Measurements from ENCODE around the gene KLK7. TPM values are rescaled to one million over a fixed set of nuclear protein-coding genes. Genes with fewer than 3 reads are reported as not detected.

Gene KLK7
- total RNA-seq: not detected

DNA sequence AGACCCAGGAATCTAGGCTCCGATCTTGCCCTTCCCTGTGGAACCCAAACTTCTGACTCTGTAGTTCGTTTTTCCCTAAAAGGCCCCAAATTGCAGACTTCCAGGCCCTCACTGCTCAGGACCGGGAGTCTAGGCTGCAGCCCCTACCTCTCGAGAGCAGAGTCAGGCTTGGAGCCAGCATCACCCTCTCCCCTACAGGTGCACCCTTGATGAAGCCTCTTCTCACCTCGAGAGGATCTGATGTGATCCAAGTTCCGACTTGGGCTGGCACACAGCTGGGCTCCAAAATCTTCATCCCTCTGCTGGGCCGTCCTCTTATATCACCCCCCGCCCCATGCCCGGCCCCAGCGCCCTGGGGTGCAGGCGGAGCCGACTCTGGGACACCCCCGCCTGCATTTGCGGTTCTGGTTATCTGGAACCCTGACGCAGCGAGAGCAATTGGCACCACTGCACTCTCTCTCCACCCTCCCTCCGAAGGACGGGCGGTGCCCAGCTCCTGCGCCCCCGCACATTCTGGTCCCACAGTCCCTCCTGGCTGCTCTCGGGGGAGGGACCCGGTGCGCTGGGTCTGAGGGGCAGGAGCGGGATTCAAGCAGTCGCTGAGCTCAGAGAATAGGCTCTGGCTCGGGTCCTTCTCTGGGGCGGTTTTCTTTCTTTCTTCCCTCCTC, at the start of gene KLK7:
TSS of gene KLK7 (minus strand) at position 293 of the 668 bp plus-strand sequence. CDS start 1,518 bp downstream, outside the sequence.
- H3K27me3 Mint-ChIP-seq (ENCODE audit: low read depth): peaks cover 40% of the 10 kb centered on the region
- CTCF ChIA-PET: interaction anchor here (0.5 kb wide), 1 partner anchor 265 kb away, joined by 3 read pairs; no protein-coding TSS in a partner anchor
- H3K36me3 Mint-ChIP-seq (ENCODE audit: low read depth): no peaks in the 10 kb centered on the region
- no peaks in the 10 kb centered on the region for H3K4me1 Mint-ChIP-seq (ENCODE audit: low read depth)
- DNase-seq: no peak
- no peak within 1 kb of the TSS for H3K27ac Mint-ChIP-seq
- H3K9me3 Mint-ChIP-seq: no peaks in the 10 kb centered on the region
- intact Hi-C loops (cut with micrococcal nuclease): no loop called here
- H3K4me3 Mint-ChIP-seq: no peak within 1 kb of the TSS

DNA sequence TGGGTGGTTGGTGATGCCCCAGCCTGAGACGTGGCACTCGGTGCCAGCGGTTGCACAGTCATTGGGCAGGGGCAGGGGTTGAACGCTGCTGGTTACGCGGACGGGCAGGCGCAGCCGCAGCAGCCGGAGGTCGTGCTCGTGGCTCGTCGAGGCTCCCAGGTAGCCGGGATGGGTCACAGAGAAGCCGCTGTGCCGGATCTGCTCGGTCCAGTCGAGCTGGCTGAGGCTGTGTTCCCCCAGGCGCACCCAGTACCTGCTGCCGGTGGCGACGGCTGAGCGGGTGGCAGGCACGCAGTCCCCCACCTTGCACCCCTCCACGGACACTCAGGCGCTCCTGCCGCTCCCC, 48.1 kb upstream of the KLK7 start:
- CTCF ChIA-PET: no interaction called here
- Mint-ChIP-seq H3K27me3 (ENCODE audit: low read depth) (peaks cover 23% of the 10 kb centered on the region), H3K9me3 (no peaks in the 10 kb centered on the region), H3K36me3 (ENCODE audit: low read depth) (no peaks in the 10 kb centered on the region), H3K4me3 (no peak overlapping the region), H3K4me1 (ENCODE audit: low read depth) (no peaks in the 10 kb centered on the region), H3K27ac (no peak overlapping the region)
- no peak for DNase-seq
- intact Hi-C loops (cut with micrococcal nuclease): no loop called here

DNA sequence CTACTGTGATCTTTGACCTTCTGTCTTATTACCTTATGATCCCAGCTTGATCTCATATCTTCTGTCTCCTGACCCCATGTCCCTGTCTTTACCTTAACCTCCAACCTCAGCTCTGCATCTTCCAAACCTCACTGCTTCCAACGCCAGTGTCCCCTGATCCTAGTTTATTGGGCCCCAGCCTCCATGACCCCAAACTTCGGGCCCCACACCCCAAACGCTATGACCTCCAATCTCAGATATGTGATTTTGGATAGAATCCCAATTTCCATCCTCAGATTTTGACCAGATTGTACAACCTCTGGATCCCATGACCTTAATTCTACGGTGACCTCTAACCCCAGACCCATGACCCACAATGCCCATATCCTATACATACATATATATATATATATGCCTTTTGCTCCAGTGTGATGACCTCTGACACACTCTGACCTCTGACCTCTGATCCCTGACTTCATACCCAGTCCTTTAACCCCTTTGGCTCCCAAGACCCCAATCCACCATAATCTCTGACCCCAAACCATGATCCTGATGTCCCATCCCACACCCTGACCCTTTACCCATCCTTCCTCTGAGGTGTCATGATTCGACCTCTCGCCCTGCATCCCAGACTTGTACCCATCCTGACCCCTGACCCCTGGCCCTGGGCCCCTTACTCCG, 47.6 kb upstream of the KLK7 start:
- CTCF ChIA-PET: no interaction called here
- no peaks in the 10 kb centered on the region for H3K9me3 Mint-ChIP-seq
- no peak for DNase-seq
- no peaks in the 10 kb centered on the region for H3K36me3 Mint-ChIP-seq (ENCODE audit: low read depth)
- no peaks in the 10 kb centered on the region for H3K4me1 Mint-ChIP-seq (ENCODE audit: low read depth)
- peaks cover 24% of the 10 kb centered on the region for H3K27me3 Mint-ChIP-seq (ENCODE audit: low read depth)
- intact Hi-C loops (cut with micrococcal nuclease): no loop called here
- no peak overlapping the region for H3K27ac Mint-ChIP-seq
- no peak overlapping the region for H3K4me3 Mint-ChIP-seq

DNA sequence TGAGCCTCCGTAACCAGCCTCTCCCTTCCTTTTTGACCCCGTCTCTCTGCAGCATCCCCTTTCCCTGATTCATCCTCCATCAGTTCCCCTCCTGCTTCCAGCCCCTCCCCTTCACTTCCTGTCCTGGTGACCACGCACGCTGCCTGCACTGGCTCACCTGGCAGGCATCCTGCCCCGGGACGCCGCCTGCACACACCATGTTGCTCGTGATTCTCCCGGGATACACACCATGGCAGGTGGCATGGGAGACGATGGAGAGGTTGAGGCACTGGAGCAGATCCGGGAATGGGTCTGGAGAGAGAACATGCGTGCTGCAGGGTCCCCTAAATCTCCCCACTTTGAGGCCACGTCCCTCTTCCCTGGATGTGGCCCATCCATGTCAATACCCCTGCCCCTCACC, 46.9 kb upstream of the KLK7 start:
- intact Hi-C loops (cut with micrococcal nuclease): no loop called here
- CTCF ChIA-PET: no interaction called here
- H3K36me3 Mint-ChIP-seq (ENCODE audit: low read depth): no peaks in the 10 kb centered on the region
- no peaks in the 10 kb centered on the region for H3K4me1 Mint-ChIP-seq (ENCODE audit: low read depth)
- H3K9me3 Mint-ChIP-seq: no peaks in the 10 kb centered on the region
- H3K4me3 Mint-ChIP-seq: no peak overlapping the region
- H3K27ac Mint-ChIP-seq: no peak overlapping the region
- H3K27me3 Mint-ChIP-seq (ENCODE audit: low read depth): peaks cover 24% of the 10 kb centered on the region
- DNase-seq: no peak

DNA sequence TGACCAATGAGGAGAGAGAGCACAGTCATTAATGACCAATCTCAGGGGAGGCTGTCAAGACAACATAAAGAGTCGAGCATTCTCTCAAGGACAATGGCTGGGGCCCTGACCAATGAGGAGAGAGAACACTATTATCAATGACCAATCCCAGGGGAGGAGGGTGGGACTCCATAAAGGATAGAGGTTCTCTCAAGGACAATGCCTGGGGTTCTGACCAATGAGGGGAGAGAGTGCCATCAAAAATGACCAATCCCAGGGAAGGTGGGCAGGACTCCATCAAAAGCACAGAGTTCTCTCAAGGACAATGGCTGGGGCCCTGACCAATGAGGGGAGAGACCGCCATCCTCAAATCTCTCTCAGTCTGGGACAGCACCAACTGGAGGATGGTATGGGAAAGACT, 46.0 kb upstream of the KLK7 start:
- no peaks in the 10 kb centered on the region for H3K4me1 Mint-ChIP-seq (ENCODE audit: low read depth)
- H3K27ac Mint-ChIP-seq: no peak overlapping the region
- CTCF ChIA-PET: no interaction called here
- H3K4me3 Mint-ChIP-seq: no peak overlapping the region
- H3K36me3 Mint-ChIP-seq (ENCODE audit: low read depth): no peaks in the 10 kb centered on the region
- intact Hi-C loops (cut with micrococcal nuclease): no loop called here
- peaks cover 28% of the 10 kb centered on the region for H3K27me3 Mint-ChIP-seq (ENCODE audit: low read depth)
- no peaks in the 10 kb centered on the region for H3K9me3 Mint-ChIP-seq
- DNase-seq: no peak

DNA sequence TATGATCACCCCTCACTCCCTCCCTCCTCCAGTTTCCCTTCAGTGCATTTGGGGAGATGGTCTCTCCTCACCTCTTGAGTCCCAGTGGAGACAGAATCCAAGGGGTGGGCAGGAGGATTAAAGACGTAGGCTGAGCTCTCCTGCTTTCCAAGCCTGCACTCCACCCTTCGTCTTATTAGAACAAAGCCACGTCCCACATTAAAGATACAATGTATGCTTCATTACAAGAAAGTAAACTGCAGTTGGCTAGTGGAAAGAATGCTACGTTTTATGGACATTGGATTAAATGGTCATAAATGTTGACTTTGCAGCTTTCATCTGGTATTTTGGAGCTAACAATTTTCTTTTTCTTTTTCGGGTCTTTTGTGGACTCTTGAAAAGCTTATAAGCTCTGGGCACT, 44.2 kb upstream of the KLK7 start:
- Mint-ChIP-seq H3K4me1 (ENCODE audit: low read depth) (no peaks in the 10 kb centered on the region), H3K4me3 (no peak overlapping the region), H3K27ac (no peak overlapping the region), H3K27me3 (ENCODE audit: low read depth) (peaks cover 34% of the 10 kb centered on the region), H3K9me3 (no peaks in the 10 kb centered on the region), H3K36me3 (ENCODE audit: low read depth) (no peaks in the 10 kb centered on the region)
- intact Hi-C loops (cut with micrococcal nuclease): no loop called here
- DNase-seq: no peak
- CTCF ChIA-PET: interaction anchor here (1.9 kb wide), 1 partner anchor 11 kb away, joined by 5 read pairs; no protein-coding TSS in a partner anchor

DNA sequence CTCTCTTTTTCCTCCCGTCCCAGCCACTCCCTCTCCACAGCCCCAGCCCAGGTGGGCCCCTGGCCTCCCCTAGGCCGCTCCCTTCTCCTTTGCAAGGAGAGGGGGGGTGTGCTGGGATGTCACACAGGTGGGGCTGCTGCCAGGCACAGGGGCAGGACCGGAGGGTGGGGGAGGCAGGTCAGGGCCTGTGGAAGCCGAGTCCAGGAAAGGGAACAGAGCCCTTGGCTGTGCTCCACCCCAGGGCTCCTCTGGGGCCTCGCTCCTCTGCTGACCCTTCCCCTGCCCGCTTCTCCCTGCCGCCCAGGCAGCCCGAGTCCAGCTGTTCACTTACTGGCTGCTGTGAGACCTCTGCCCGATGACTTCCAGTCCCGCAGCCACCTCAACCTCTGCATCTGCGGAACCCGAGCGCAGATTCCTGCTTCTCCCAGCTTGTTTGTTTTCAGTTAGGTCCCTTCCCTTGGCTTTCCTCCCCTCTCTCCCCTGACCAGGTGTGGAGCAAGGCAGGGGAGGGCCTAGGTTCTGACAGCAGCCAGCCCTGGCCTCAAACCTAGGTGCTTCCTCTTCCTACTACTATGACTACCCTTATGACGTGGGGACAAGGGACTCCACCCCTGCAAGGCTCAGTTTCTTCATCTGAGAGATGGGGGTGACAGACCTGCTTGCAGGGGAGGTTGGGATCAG, 43.5 kb upstream of the KLK7 start:
- H3K36me3 Mint-ChIP-seq (ENCODE audit: low read depth): no peaks in the 10 kb centered on the region
- H3K9me3 Mint-ChIP-seq: no peaks in the 10 kb centered on the region
- DNase-seq: no peak
- no peaks in the 10 kb centered on the region for H3K4me1 Mint-ChIP-seq (ENCODE audit: low read depth)
- intact Hi-C loops (cut with micrococcal nuclease): no loop called here
- H3K4me3 Mint-ChIP-seq: no peak overlapping the region
- no peak overlapping the region for H3K27ac Mint-ChIP-seq
- peaks cover 38% of the 10 kb centered on the region for H3K27me3 Mint-ChIP-seq (ENCODE audit: low read depth)
- CTCF ChIA-PET: interaction anchor here (1.9 kb wide), 1 partner anchor 11 kb away, joined by 5 read pairs; no protein-coding TSS in a partner anchor

DNA sequence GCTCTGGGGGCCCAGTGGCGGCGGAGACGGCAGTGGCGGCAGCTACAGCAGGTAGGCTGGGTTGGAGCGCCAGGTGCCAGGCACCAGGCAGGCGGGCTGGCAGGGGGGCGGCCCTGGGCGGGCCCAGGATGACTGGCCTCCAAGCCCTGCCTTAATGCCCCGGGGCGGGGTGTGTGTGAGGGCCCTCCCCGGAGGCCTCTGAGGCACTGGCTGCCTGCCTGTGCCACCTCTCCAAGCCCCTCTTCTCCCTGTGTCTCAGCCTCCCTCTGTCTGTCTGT, 42.8 kb upstream of the KLK7 start, which contains the start of gene KLK11:
TSS of gene KLK11 (minus strand) at position 63 of the 278 bp plus-strand sequence. CDS start 985 bp downstream, outside the sequence.
- Mint-ChIP-seq H3K36me3 (ENCODE audit: low read depth) (no peaks in the 10 kb centered on the region), H3K27ac (no peak within 1 kb of the TSS), H3K9me3 (no peaks in the 10 kb centered on the region), H3K4me1 (ENCODE audit: low read depth) (no peaks in the 10 kb centered on the region), H3K27me3 (ENCODE audit: low read depth) (peaks cover 36% of the 10 kb centered on the region), H3K4me3 (no peak within 1 kb of the TSS)
- intact Hi-C loops (cut with micrococcal nuclease): no loop called here
- CTCF ChIA-PET: no interaction called here
- no peak for DNase-seq

DNA sequence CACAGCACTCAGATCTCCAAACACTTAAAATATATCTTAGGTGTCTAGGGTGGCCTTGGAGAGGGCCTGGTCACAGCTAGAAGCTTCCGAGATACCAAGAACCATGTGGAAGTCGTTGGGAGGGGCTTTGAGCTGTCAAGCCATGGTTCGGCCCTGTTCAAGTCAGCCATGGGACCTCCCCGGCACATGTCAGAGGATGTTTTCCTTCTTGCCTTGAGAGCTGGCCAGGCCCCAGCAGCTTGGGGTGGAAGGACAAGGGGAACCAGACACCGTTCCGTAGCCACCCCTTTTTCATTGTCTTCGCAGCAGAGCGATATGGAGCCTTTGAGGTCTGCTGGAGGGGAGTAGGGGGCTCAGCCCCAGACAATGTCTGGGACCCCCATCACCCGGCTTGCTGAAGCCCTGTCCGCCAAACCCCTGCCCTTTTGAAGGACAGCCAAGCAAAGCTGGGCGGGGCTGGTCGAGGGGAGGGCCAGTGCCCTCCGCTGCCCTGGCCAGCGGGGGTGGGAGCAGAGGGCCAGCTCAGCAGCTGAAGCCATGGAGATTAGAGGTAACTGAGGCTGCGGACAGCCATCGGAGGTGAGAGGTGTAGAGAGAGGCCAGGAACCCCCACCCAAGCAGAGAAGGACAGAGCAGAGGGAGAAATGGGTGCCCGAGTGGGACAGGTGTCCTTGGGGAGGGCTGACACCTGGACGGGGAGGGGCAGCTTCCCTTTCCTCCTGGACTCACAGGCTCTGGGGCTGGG, 42.3 kb upstream of the KLK7 start:
- peaks cover 36% of the 10 kb centered on the region for H3K27me3 Mint-ChIP-seq (ENCODE audit: low read depth)
- DNase-seq: no peak
- no peaks in the 10 kb centered on the region for H3K4me1 Mint-ChIP-seq (ENCODE audit: low read depth)
- H3K4me3 Mint-ChIP-seq: no peak overlapping the region
- H3K36me3 Mint-ChIP-seq (ENCODE audit: low read depth): no peaks in the 10 kb centered on the region
- CTCF ChIA-PET: no interaction called here
- no peak overlapping the region for H3K27ac Mint-ChIP-seq
- intact Hi-C loops (cut with micrococcal nuclease): no loop called here
- no peaks in the 10 kb centered on the region for H3K9me3 Mint-ChIP-seq

DNA sequence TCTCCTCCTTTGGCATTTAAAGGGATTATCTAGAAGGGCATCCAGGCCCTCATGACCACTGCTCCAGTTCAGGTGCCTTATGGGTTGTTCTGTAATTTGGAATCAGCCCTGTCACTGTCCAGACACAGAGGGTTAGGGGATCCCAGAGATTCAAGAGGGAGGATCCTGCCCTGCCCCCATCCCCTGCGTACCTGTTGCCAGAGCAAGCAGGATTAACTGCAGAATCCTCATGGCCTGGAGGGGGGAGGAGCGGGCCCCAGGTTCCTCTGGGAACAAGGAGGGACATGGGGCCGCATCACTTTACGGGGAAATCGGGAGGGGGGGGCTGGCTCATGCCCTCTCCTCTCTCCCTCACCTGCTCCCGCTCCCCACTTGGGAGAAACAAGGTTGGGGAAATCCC, 41.7 kb upstream of the KLK7 start:
- H3K4me3 Mint-ChIP-seq: no peak overlapping the region
- intact Hi-C loops (cut with micrococcal nuclease): no loop called here
- no peaks in the 10 kb centered on the region for H3K36me3 Mint-ChIP-seq (ENCODE audit: low read depth)
- CTCF ChIA-PET: no interaction called here
- H3K4me1 Mint-ChIP-seq (ENCODE audit: low read depth): no peaks in the 10 kb centered on the region
- H3K27ac Mint-ChIP-seq: no peak overlapping the region
- no peaks in the 10 kb centered on the region for H3K9me3 Mint-ChIP-seq
- no peak for DNase-seq
- peaks cover 38% of the 10 kb centered on the region for H3K27me3 Mint-ChIP-seq (ENCODE audit: low read depth)

DNA sequence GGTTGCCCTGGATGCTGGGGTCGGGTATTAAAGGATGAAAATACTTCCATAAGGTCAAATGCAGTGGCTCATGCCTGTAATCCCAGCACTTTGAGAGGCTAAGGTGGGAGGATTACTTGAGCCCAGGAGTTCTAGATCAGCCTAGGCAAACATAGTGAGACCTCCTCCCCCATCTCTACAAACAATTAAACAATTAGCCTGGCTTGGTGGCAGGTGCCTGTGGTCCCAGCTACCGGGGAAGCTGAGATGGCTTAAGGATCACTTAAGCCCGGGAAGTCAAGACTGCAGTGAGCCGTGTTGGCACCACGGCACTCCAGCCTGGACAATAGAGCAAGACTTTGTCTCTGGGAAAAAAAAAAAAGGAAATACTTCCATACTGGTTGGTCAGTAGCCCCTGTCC, 41.2 kb upstream of the KLK7 start:
- H3K27me3 Mint-ChIP-seq (ENCODE audit: low read depth): peaks cover 41% of the 10 kb centered on the region
- H3K36me3 Mint-ChIP-seq (ENCODE audit: low read depth): no peaks in the 10 kb centered on the region
- H3K4me1 Mint-ChIP-seq (ENCODE audit: low read depth): no peaks in the 10 kb centered on the region
- intact Hi-C loops (cut with micrococcal nuclease): no loop called here
- no peak overlapping the region for H3K27ac Mint-ChIP-seq
- no peak for DNase-seq
- H3K4me3 Mint-ChIP-seq: no peak overlapping the region
- CTCF ChIA-PET: no interaction called here
- H3K9me3 Mint-ChIP-seq: no peaks in the 10 kb centered on the region

DNA sequence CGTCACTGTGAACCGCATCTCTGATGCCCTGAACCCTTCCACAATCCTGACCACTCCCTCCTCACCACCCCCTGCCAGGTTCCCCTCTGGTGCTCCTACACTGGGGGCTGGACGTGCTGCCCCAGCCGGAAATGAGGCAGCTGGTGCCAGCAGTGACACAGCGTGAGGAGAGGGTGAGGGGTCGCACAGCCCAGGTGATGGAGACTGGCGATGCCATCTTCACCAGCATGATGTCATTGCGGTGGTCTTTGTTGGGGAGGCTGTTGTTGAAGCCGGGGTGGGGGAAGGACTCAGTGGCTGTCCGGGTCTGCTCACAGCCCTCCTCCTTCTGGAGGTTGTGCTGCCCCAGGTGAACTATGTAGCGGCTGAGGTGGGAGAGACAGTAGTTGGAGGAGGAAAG, 40.2 kb upstream of the KLK7 start:
- intact Hi-C loops (cut with micrococcal nuclease): no loop called here
- DNase-seq: no peak
- Mint-ChIP-seq H3K9me3 (no peaks in the 10 kb centered on the region), H3K4me1 (ENCODE audit: low read depth) (no peaks in the 10 kb centered on the region), H3K27ac (no peak overlapping the region), H3K27me3 (ENCODE audit: low read depth) (peaks cover 41% of the 10 kb centered on the region), H3K4me3 (no peak overlapping the region), H3K36me3 (ENCODE audit: low read depth) (no peaks in the 10 kb centered on the region)
- CTCF ChIA-PET: no interaction called here

Data from activated naive CD4-positive, alpha-beta T cell treated with anti-CD3 and anti-CD28 coated beads for 36 hours (primary cell).